ENCODE data around the gene SEC14L5. TPM values are rescaled to one million over a fixed set of nuclear protein-coding genes. Genes with fewer than 3 reads are reported as not detected.

Gene SEC14L5
- total and polyA plus RNA-seq, 2 experiments from 2014 or later: 2.6 to 5.9 TPM

- Mint-ChIP-seq H3K4me1 (peaks cover 5% of the 10 kb centered on the region; the same call in 2 of the 3 replicates), H3K27ac (no peak overlapping the region)
Observed at GRCh38 chr16:4913774-4914525, 44.2 kb upstream of the SEC14L5 start.

DNA sequence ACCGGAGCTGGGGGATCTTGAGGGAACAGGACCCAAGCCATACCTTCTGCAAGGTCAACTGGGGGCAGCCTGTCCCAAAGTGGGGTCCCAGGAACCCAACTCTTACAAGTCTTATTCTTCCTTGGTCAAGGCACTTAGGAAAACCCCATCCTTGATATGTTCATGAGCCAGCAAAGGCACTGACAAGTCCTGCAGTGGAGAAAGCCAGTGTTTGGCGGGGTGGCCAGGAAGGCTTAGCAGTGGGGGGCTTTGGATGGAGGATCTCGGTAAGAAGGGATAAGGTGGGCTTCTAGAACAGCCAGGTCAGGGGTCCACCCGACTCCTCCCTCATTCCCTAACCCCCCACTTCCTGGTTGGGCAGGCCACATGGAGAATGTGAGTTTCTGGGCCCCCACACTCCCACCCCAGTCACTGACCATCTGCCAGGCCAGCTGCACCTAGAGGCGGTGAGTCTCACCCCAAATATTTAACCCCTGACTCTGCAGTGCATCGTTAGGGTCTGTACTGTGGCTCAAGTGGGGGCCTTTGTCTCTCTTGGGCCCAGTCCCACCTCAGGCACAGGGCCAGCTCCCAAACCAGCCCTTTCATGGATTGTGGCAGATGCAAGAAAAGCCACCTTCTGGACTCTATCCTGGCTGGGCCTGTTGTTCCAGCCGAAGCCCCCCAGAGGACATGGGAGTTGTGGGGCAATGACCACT is 43.5 kb upstream of the SEC14L5 start:
- H3K4me3 ChIP-seq: no peak overlapping the region
- no peaks in the 10 kb centered on the region for H3K79me2 ChIP-seq (replicated peaks; ENCODE audit: insufficient read depth)
- ATAC-seq (no peak), DNase-seq (ENCODE audit: low spot score) (no peak)
- peaks cover 4% of the 10 kb centered on the region for H3K27me3 Mint-ChIP-seq (ENCODE audit: insufficient read depth, low read depth, poor library complexity)
- no peaks in the 10 kb centered on the region for H3K9me3 Mint-ChIP-seq
- no peaks in the 10 kb centered on the region for H3K36me3 ChIP-seq (ENCODE audit: insufficient read depth)
- H4K20me1 ChIP-seq (replicated peaks; ENCODE audit: insufficient read depth): no peaks in the 10 kb centered on the region; the same call in 1 of the 2 replicates
- H3K4me2 ChIP-seq: no peak overlapping the region
- H3F3A ChIP-seq (replicated peaks; ENCODE audit: low read depth): 0 out of 2 replicates have a peak, but pooled peaks cover 3% of the 10 kb centered on the region
- no peaks in the 10 kb centered on the region for H3K27me3 ChIP-seq (ENCODE audit: insufficient read depth)
- H3K4me1 ChIP-seq (ENCODE audit: insufficient read depth): peaks cover 8% of the 10 kb centered on the region; the same call in 1 of the 2 replicates
- H3K9me2 ChIP-seq (ENCODE audit: insufficient read depth): no peaks in the 10 kb centered on the region
- H3K36me3 Mint-ChIP-seq (ENCODE audit: low read depth): no peaks in the 10 kb centered on the region
- no peak overlapping the region for H2AFZ ChIP-seq
- TF ChIP-seq EZH2 (IDR thresholded peaks at IDR 0.05; ENCODE audit: low read depth, unreplicated experiment): no peak
- no peak for TF ChIP-seq JUNB (IDR thresholded peaks at IDR 0.05; ENCODE audit: unreplicated experiment)
- TF ChIP-seq STAT1 (IDR thresholded peaks at IDR 0.05; ENCODE audit: unreplicated experiment): no peak
- no peak for TF ChIP-seq ZNF114 (CRISPR knock-in tag; IDR thresholded peaks at IDR 0.05)
- TF ChIP-seq ETS1 (IDR thresholded peaks at IDR 0.05): no peak
- TF ChIP-seq CREB1 (CRISPR knock-in tag; IDR thresholded peaks at IDR 0.05; ENCODE audit: low read depth): no peak
- H3K27ac ChIP-seq (ENCODE audit: low read depth): no peak overlapping the region
- H3K4me1 Mint-ChIP-seq: peaks cover 6% of the 10 kb centered on the region; the same call in 2 of the 3 replicates
- H3K4me3 Mint-ChIP-seq: no peak overlapping the region
- no peak overlapping the region for H3K27ac Mint-ChIP-seq

More at GRCh38 chr16:4913774-4914525, 44.2 kb upstream of the SEC14L5 start:
- no peak overlapping the region for H3K4me3 Mint-ChIP-seq
- Histone ChIP-seq H3K4me2 (no peak overlapping the region), H2AFZ (no peak overlapping the region), H3K79me2 (replicated peaks; ENCODE audit: insufficient read depth) (no peaks in the 10 kb centered on the region), H3F3A (replicated peaks; ENCODE audit: low read depth) (0 out of 2 replicates have a peak, but pooled peaks cover 3% of the 10 kb centered on the region), H3K27ac (ENCODE audit: low read depth) (no peak overlapping the region), H4K20me1 (replicated peaks; ENCODE audit: insufficient read depth) (no peaks in the 10 kb centered on the region; the same call in 1 of the 2 replicates), H3K36me3 (ENCODE audit: insufficient read depth) (no peaks in the 10 kb centered on the region), H3K4me1 (ENCODE audit: insufficient read depth) (peaks cover 5% of the 10 kb centered on the region; the same call in 1 of the 2 replicates), H3K4me3 (no peak overlapping the region), H3K9me2 (ENCODE audit: insufficient read depth) (no peaks in the 10 kb centered on the region), H3K27me3 (ENCODE audit: insufficient read depth) (no peaks in the 10 kb centered on the region)
- H3K27me3 Mint-ChIP-seq (ENCODE audit: insufficient read depth, low read depth, poor library complexity): peaks cover 4% of the 10 kb centered on the region
- ATAC-seq (peak; percentile 29; the same call in 2 of the 3 replicates), DNase-seq (ENCODE audit: low spot score) (no peak)
- H3K9me3 Mint-ChIP-seq: no peaks in the 10 kb centered on the region
- no peak for TF ChIP-seq EZH2 (IDR thresholded peaks at IDR 0.05; ENCODE audit: low read depth, unreplicated experiment)
- TF ChIP-seq STAT1 (IDR thresholded peaks at IDR 0.05; ENCODE audit: unreplicated experiment): no peak
- no peak for TF ChIP-seq POLR2AphosphoS5 (IDR thresholded peaks at IDR 0.05; ENCODE audit: low read depth)
- TF ChIP-seq ZNF331 (CRISPR knock-in tag; IDR thresholded peaks at IDR 0.05; ENCODE audit: low read depth): no peak
- no peaks in the 10 kb centered on the region for H3K36me3 Mint-ChIP-seq (ENCODE audit: low read depth)
